HG03064 (cell line): ENCODE results near the gene MCMBP.
"Not testable (repeated sequence)": the region's sequence is repeated elsewhere in the genome, so short reads cannot be mapped to it uniquely, and the experiment has no call there.

Experiments used
- ATAC-seq: cut with Tn5 transposase; IDR thresholded peaks from one replicate; pipeline ENCODE4 v1.9.1; 2021; ENCODE audit warnings: low read depth; ENCODE audit not compliant: unreplicated experiment

The MCMBP gene

DNA sequence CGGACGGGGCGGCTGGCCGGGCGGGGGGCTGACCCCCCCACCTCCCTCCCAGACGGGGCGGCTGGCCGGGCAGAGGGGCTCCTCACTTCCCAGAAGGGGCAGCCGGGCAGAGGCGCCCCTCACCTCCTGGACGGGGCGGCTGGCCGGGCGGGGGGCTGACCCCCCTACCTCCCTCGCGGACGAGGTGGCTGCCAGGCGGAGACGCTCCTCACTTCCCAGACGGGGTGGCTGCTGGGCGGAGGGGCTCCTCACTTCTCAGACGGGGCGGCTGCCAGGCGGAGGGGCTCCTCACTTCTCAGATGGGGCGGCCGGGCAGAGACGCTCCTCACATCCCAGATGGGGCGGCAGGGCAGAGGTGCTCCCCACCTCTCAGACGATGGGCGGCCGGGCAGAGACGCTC is 77.5 kb downstream of the MCMBP start:
- not testable (repeated sequence) for ATAC-seq

- no peak for ATAC-seq
Observed at GRCh38 chr10:119786117-119786769, 86.4 kb downstream of the MCMBP start.

- no peak for ATAC-seq
Observed at GRCh38 chr10:119784340-119785067, 88.1 kb downstream of the MCMBP start.

DNA sequence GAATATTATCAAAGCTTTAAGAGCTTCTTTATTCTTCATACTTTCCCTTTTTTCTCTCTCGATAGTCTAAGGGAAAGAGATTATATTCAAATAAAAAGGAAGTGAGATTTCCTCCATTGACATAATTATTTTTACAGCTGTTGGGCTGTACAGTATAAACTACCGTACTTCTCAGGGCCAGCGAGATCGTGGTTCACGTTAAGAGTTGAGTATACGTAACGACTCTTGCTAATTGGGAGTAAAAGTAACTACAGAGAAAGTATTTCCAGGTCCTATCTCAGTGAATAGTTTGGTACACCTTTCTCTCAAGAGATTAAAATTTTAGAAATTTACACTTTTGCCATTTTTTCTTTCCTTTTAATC is 89.0 kb downstream of the MCMBP start:
- no peak for ATAC-seq

GRCh38 chr10:119782981-119783664 is 89.5 kb downstream of the MCMBP start:
- no peak for ATAC-seq

GRCh38 chr10:119781498-119781897 is 91.1 kb downstream of the MCMBP start:
- no peak for ATAC-seq

GRCh38 chr10:119780879-119781480 is 91.7 kb downstream of the MCMBP start:
- no peak for ATAC-seq
